Measurements from ENCODE around the gene IL1RAPL1. TPM values are rescaled to one million over a fixed set of nuclear protein-coding genes. Genes with fewer than 3 reads are reported as not detected.

Gene IL1RAPL1
- total and polyA plus RNA-seq, 8 donors = 0.06 to 3.3 (median 0.31) TPM; not detected in 3

DNA sequence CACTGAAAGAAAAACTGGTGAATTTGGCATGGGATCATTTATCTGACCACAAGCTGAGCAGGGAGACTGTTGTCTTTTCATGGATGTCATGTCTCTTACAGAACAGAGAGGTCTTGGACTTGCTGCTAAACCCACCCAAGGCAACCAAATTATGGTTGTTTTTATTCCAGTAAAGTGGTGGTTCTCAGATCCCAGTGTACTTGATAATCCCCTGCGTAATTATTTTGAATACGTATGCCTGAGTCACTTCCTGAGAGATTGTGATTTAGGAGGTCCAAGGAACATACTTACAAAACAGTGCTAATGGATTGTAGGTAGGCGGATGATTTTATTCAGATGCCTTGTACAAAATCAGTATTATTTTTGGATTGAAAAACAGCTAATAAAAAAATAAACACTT is 585.6 kb downstream of the IL1RAPL1 start:
- Histone ChIP-seq H3K36me3 (no peaks in the 10 kb centered on the region), H3K4me1 (no peaks in the 10 kb centered on the region), H3K9me3 (no peaks in the 10 kb centered on the region), H3K4me3 (no peak overlapping the region), H3K27me3 (no peaks in the 10 kb centered on the region), H3K27ac (no peak overlapping the region)
- intact Hi-C loops (cut with DNase I; ENCODE audit: low total_unique reads) = no loop called here
- TF ChIP-seq POLR2A (IDR thresholded peaks at IDR 0.05) (no peak), POLR2AphosphoS5 (IDR thresholded peaks at IDR 0.05) (no peak), EP300 (IDR thresholded peaks at IDR 0.05) (no peak)
- TF ChIP-seq, protein P1, sequence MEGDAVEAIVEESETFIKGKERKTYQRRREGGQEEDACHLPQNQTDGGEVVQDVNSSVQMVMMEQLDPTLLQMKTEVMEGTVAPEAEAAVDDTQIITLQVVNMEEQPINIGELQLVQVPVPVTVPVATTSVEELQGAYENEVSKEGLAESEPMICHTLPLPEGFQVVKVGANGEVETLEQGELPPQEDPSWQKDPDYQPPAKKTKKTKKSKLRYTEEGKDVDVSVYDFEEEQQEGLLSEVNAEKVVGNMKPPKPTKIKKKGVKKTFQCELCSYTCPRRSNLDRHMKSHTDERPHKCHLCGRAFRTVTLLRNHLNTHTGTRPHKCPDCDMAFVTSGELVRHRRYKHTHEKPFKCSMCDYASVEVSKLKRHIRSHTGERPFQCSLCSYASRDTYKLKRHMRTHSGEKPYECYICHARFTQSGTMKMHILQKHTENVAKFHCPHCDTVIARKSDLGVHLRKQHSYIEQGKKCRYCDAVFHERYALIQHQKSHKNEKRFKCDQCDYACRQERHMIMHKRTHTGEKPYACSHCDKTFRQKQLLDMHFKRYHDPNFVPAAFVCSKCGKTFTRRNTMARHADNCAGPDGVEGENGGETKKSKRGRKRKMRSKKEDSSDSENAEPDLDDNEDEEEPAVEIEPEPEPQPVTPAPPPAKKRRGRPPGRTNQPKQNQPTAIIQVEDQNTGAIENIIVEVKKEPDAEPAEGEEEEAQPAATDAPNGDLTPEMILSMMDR (IDR thresholded peaks at IDR 0.05) = no peak
- 82 to 93% (median 86%) methylated on average over 3 of the region's 3 CpGs for WGBS, 5 donors
- DNase-seq = no peak

DNA sequence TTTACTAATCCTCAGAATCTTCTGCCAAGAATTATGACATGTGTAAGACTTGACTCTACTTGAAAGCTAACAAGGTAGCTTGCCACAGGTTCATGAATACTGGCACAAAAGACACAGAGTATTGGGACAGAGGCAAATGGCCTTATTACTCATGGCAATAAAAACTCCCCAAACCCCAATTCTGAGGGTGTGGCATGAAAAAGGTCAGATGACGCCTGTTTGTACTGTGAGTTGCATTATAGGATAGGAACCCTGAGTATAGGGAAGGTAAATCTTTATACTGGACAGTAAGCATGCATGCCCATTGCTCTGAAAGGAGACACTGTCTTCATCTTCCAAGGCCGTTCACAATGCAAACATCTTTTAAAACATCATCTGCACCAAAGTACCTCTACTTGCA is 600.0 kb downstream of the IL1RAPL1 start:
- H3K9me3 ChIP-seq = no peaks in the 10 kb centered on the region
- intact Hi-C loops (cut with DNase I; ENCODE audit: low total_unique reads) = no loop called here
- H3K27ac ChIP-seq = no peak overlapping the region
- TF ChIP-seq, protein P1 (IDR thresholded peaks at IDR 0.05) = no peak
- no peak for TF ChIP-seq EP300 (IDR thresholded peaks at IDR 0.05)
- TF ChIP-seq POLR2AphosphoS5 (IDR thresholded peaks at IDR 0.05) = no peak
- no peak for TF ChIP-seq POLR2A (IDR thresholded peaks at IDR 0.05)
- WGBS, 5 donors = 53 to 85% (median 77%) methylated on average over 2 of the region's 2 CpGs
- H3K27me3 ChIP-seq = no peaks in the 10 kb centered on the region
- no peak for DNase-seq
- H3K36me3 ChIP-seq = no peaks in the 10 kb centered on the region
- H3K4me1 ChIP-seq = no peaks in the 10 kb centered on the region
- H3K4me3 ChIP-seq = no peak overlapping the region

DNA sequence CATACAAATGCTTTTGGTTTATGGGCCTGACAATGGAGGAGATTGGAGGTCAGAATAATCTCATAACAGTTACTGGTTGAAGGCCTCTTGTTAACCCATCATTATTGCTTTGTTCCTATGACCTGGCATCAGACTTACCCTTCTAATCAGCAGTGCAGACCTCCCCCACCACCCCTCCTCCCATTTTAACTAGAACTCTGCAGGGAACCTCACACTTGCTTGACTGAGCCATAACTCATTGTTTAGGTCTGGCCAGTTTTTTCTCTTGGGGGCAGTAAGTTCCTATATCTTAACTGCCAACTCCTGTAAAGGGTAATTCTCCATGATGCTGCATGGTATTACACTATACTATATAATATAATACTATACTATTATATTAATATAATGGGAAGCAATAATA is 609.3 kb downstream of the IL1RAPL1 start:
- TF ChIP-seq, protein P1 (IDR thresholded peaks at IDR 0.05) = no peak
- TF ChIP-seq EP300 (IDR thresholded peaks at IDR 0.05) (no peak), POLR2AphosphoS5 (IDR thresholded peaks at IDR 0.05) (no peak), POLR2A (IDR thresholded peaks at IDR 0.05) (no peak)
- no peaks in the 10 kb centered on the region for H3K9me3 ChIP-seq
- no peak overlapping the region for H3K27ac ChIP-seq
- intact Hi-C loops (cut with DNase I; ENCODE audit: low total_unique reads) = no loop called here
- no peaks in the 10 kb centered on the region for H3K27me3 ChIP-seq
- H3K36me3 ChIP-seq = no peaks in the 10 kb centered on the region
- DNase-seq = no peak
- no peaks in the 10 kb centered on the region for H3K4me1 ChIP-seq
- H3K4me3 ChIP-seq = no peak overlapping the region

DNA sequence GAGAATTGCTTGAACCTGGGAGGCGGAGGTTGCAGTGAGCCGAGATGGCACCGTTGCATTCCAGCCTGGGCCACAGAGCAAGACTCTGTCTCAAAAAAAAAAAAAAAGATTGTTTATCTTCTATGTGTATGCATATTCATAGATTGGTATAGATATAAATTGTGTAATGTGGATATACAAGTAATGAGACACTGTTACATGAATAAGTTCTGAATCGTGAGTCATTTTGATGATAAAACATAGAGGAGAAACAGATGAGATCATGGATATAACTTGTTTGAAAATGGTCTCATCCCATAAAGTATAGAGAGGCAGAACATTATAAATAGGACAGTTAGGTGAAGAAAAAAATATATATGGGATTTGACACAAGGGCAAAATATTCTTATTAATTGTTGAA is 628.0 kb downstream of the IL1RAPL1 start:
- Histone ChIP-seq H3K36me3 (no peaks in the 10 kb centered on the region), H3K27me3 (peaks cover 0 to 4% (median 0%) of the 10 kb centered on the region in 3 donors), H3K4me3 (no peak overlapping the region), H3K9me3 (no peaks in the 10 kb centered on the region), H3K4me1 (no peaks in the 10 kb centered on the region), H3K27ac (no peak overlapping the region)
- WGBS, 5 donors = 84 to 97% (median 88%) methylated on average over 4 of the region's 4 CpGs
- TF ChIP-seq EP300 (IDR thresholded peaks at IDR 0.05) (no peak), POLR2A (IDR thresholded peaks at IDR 0.05) (no peak), POLR2AphosphoS5 (IDR thresholded peaks at IDR 0.05) (no peak)
- TF ChIP-seq, protein P1 (IDR thresholded peaks at IDR 0.05) = no peak
- no peak for DNase-seq
- intact Hi-C loops (cut with DNase I; ENCODE audit: low total_unique reads) = no loop called here
